IMR-90 (cell line): ENCODE data around the gene RALA. TPM values are rescaled to one million over a fixed set of nuclear protein-coding genes. Genes with fewer than 3 reads are reported as not detected.

Experiments used
- ATAC-seq: fragments of 200-7000 bp; cut with Tn5 transposase; 2 replicates; pipeline ENCODE4 v1.9.1; 2020; ENCODE audit warnings: low read depth, mild to moderate bottlenecking, moderate library complexity
- BruUV-seq: library from RNA; stranded (reverse); fragments of 400-500 nt; replicated peaks from 2 replicates; lab custom pipeline; 2021; lab: Mats Ljungman, UMichigan
- CTCF ChIA-PET: fragments of 300-600 bp; formaldehyde crosslinking; extraction: SDS; loops from one replicate; lab custom pipeline; 2021; ENCODE audit warnings: antibody characterized with exemption; lab: Yijun Ruan, JAX
- POLR2A ChIA-PET: fragments of 300-600 bp; sonication (Branson Sonifier 250); formaldehyde crosslinking; loops from one replicate; lab custom pipeline; 2022; ENCODE audit warnings: antibody characterized with exemption; ENCODE audit not compliant: unreplicated experiment; lab: Charles Lee
- DNase-seq: peaks from one replicate; pipeline ENCODE4 v3.0.0; 2013
- H2AFZ ChIP-seq: replicated peaks from 2 replicates; pipeline ENCODE3; 2013; ENCODE audit warnings: low read length, mild to moderate bottlenecking; ENCODE audit not compliant: poor library complexity
- H2AK5ac ChIP-seq: 2 replicates; pipeline ENCODE4 v1.6.1; 2013; ENCODE audit warnings: low read depth, low read length, inconsistent platforms
- H2AK9ac ChIP-seq: replicated peaks from 2 replicates; pipeline ENCODE3; 2013; ENCODE audit warnings: mild to moderate bottlenecking, low read depth, low read length, moderate library complexity; ENCODE audit not compliant: poor library complexity
- H2BK120ac ChIP-seq: 2 replicates; pipeline ENCODE4 v1.6.1; 2013; ENCODE audit warnings: low read depth, low read length, inconsistent platforms
- H2BK15ac ChIP-seq: 3 replicates; pipeline ENCODE4 v1.6.1; 2013; ENCODE audit warnings: low read depth, low read length, inconsistent platforms
- H2BK20ac ChIP-seq: 2 replicates; pipeline ENCODE4 v1.6.1; 2013; ENCODE audit warnings: low read depth, mild to moderate bottlenecking, inconsistent platforms, low read length, moderate library complexity
- H2BK5ac ChIP-seq: 2 replicates; pipeline ENCODE4 v1.6.1; 2013; ENCODE audit warnings: mild to moderate bottlenecking, low read depth, low read length, inconsistent platforms; ENCODE audit not compliant: poor library complexity, severe bottlenecking
- H3K14ac ChIP-seq: replicated peaks from 2 replicates; pipeline ENCODE4 v1.6.1; 2013; ENCODE audit warnings: low read depth, low read length, inconsistent platforms
- H3K18ac ChIP-seq: 2 replicates; pipeline ENCODE4 v1.6.1; 2013; ENCODE audit warnings: low read depth, low read length, control low read depth
- H3K23ac ChIP-seq: 2 replicates; pipeline ENCODE4 v1.6.1; 2013; ENCODE audit warnings: low read depth, low read length, inconsistent platforms
- H3K27ac ChIP-seq: 2 replicates; pipeline ENCODE4 v1.5.1; 2013; ENCODE audit warnings: mild to moderate bottlenecking, control low read depth, low read length; ENCODE audit not compliant: insufficient read depth
- H3K27me3 ChIP-seq: 2 replicates; pipeline ENCODE4 v1.6.1; 2013; ENCODE audit warnings: low read length; ENCODE audit not compliant: control insufficient read depth, insufficient read depth
- H3K36me3 ChIP-seq: 2 replicates; pipeline ENCODE4 v1.6.1; 2013; ENCODE audit warnings: low read length, mixed read lengths; ENCODE audit not compliant: control insufficient read depth, insufficient read depth
- H3K4ac ChIP-seq: 2 replicates; pipeline ENCODE4 v1.6.1; 2013; ENCODE audit warnings: low read depth, low read length, inconsistent platforms
- H3K4me1 ChIP-seq: 2 replicates; pipeline ENCODE4 v1.6.1; 2013; ENCODE audit warnings: low read length, mixed read lengths; ENCODE audit not compliant: control insufficient read depth, insufficient read depth
- H3K4me2 ChIP-seq: 2 replicates; pipeline ENCODE4 v1.6.1; 2013; ENCODE audit warnings: low read depth, mild to moderate bottlenecking, control low read depth, low read length, moderate library complexity
- H3K4me3 ChIP-seq: 2 replicates; pipeline ENCODE4 v1.5.1; 2013; ENCODE audit warnings: low read depth, mild to moderate bottlenecking, control low read depth, low read length, moderate library complexity; ENCODE audit not compliant: insufficient read depth
- H3K56ac ChIP-seq: 2 replicates; pipeline ENCODE4 v1.6.1; 2013; ENCODE audit warnings: low read length, inconsistent platforms; ENCODE audit not compliant: insufficient read depth; ENCODE audit errors: extremely low read depth
- H3K79me1 ChIP-seq, 2 experiments: 2 replicates each; pipeline ENCODE4 v1.6.1; 2013; ENCODE audit warnings: low read length in 2 of 2, inconsistent platforms in 1 of 2, low read depth in 1 of 2
- H3K9ac ChIP-seq: 2 replicates; pipeline ENCODE4 v1.6.1; 2013; ENCODE audit warnings: low read depth, low read length, control low read depth
- H3K9me1 ChIP-seq: 2 replicates; pipeline ENCODE4 v1.6.1; 2013; ENCODE audit warnings: low read length, inconsistent platforms; ENCODE audit not compliant: insufficient read depth
- H3K9me3 ChIP-seq: 2 replicates; pipeline ENCODE4 v1.6.1; 2013; ENCODE audit warnings: low read length; ENCODE audit not compliant: control insufficient read depth, insufficient read depth
- H4K20me1 ChIP-seq: 2 replicates; pipeline ENCODE4 v1.6.1; 2013; ENCODE audit warnings: low read length, inconsistent platforms; ENCODE audit not compliant: insufficient read depth
- H4K5ac ChIP-seq: 2 replicates; pipeline ENCODE4 v1.6.1; 2013; ENCODE audit warnings: mild to moderate bottlenecking, low read depth, low read length, control low read depth
- H4K8ac ChIP-seq, 2 experiments: 2 replicates each; pipeline ENCODE4 v1.6.1; 2013; ENCODE audit warnings: low read depth in 2 of 2, low read length in 2 of 2, control low read depth in 1 of 2, inconsistent platforms in 1 of 2
- H4K91ac ChIP-seq: 2 replicates; pipeline ENCODE4 v1.6.1; 2013; ENCODE audit warnings: low read depth, low read length, inconsistent platforms; ENCODE audit not compliant: insufficient read depth
- BHLHE40 ChIP-seq: fragments of 150-350 bp; IDR thresholded peaks from 2 replicates; pipeline ENCODE4 v1.6.1; 2016; ENCODE audit warnings: mild to moderate bottlenecking, low read depth, low read length
- CEBPB ChIP-seq: IDR thresholded peaks from 2 replicates; pipeline ENCODE4 v1.6.1; 2012; ENCODE audit warnings: low read depth, low read length, improper control_type of control experiment
- CHD1 ChIP-seq: IDR thresholded peaks from 2 replicates; pipeline ENCODE4 v1.6.1; 2012; ENCODE audit warnings: low read depth, low read length, improper control_type of control experiment
- FOS ChIP-seq: fragments of 150-350 bp; IDR thresholded peaks from 2 replicates; pipeline ENCODE4 v1.6.1; 2016; ENCODE audit warnings: low read depth, low read length
- MAFK ChIP-seq: IDR thresholded peaks from 2 replicates; pipeline ENCODE4 v1.6.1; 2012; ENCODE audit warnings: low read depth, low read length, improper control_type of control experiment
- MAZ ChIP-seq: IDR thresholded peaks from 2 replicates; pipeline ENCODE4 v1.6.1; 2012; ENCODE audit warnings: low read depth, mild to moderate bottlenecking, low read length, improper control_type of control experiment, moderate library complexity, borderline replicate concordance
- MXI1 ChIP-seq: IDR thresholded peaks from 2 replicates; pipeline ENCODE4 v1.6.1; 2012; ENCODE audit warnings: low read depth, mild to moderate bottlenecking, low read length, moderate library complexity, borderline replicate concordance
- NFE2L2 ChIP-seq: fragments of 150-350 bp; IDR thresholded peaks from 2 replicates; pipeline ENCODE4 v1.6.1; 2016; ENCODE audit warnings: low read depth, mild to moderate bottlenecking, low read length
- POLR2A ChIP-seq: IDR thresholded peaks from 2 replicates; pipeline ENCODE4 v1.6.1; 2012; ENCODE audit warnings: mild to moderate bottlenecking, low read depth, low read length
- RAD21 ChIP-seq: IDR thresholded peaks from 2 replicates; pipeline ENCODE4 v1.6.1; 2012; ENCODE audit warnings: low read length, improper control_type of control experiment
- RCOR1 ChIP-seq: IDR thresholded peaks from 2 replicates; pipeline ENCODE4 v1.6.1; 2012; ENCODE audit warnings: mild to moderate bottlenecking, low read length, improper control_type of control experiment; ENCODE audit not compliant: insufficient replicate concordance
- RFX5 ChIP-seq: IDR thresholded peaks from 2 replicates; pipeline ENCODE4 v1.8.0; 2012; ENCODE audit warnings: low read depth, mild to moderate bottlenecking, low read length, moderate library complexity
- SMC3 ChIP-seq: fragments of 150-350 bp; IDR thresholded peaks from 2 replicates; pipeline ENCODE4 v1.6.1; 2016; ENCODE audit warnings: low read depth, mild to moderate bottlenecking, antibody characterized with exemption, low read length, moderate library complexity
- WGBS, 2 experiments: methylation state at CpG; one replicate each; pipeline versions ENCODE4 v1.1.5 to v1.1.7; 2013; ENCODE audit warnings: missing lambda C conversion rate in 2 of 2; ENCODE audit not compliant: insufficient read length in 1 of 2; ENCODE audit errors: extremely low coverage in 2 of 2; 5-methylcytosine and 5-hydroxymethylcytosine counted together
- dilution Hi-C: fragments of 300-500 bp; cut with HindIII; formaldehyde crosslinking; loops from one replicate; pipeline ENCODE4 v1.14.3; 2018; ENCODE audit warnings: low sequenced_read_pairs; ENCODE audit not compliant: unreplicated experiment
- in situ Hi-C: fragments of 300-500 bp; cut with MboI; formaldehyde crosslinking; loops from 3 replicates; pipeline ENCODE4 v1.14.3; 2019; ENCODE audit warnings: low sequenced_read_pairs, inconsistent platforms, mixed read lengths
- intact Hi-C: fragments of 100-400 bp; cut with micrococcal nuclease; formaldehyde crosslinking; loops from 2 replicates; pipeline ENCODE4 v1.10.0; 2022
- polyA plus RNA-seq, 3 experiments: library from polyadenylated mRNA; depleted of rRNA; stranded (reverse); fragments of >200 nt; gene quantifications; 2 replicates each; pipeline ENCODE4 v1.2.3, GENCODE V29; 2012; ENCODE audit warnings: low replicate concordance in 1 of 3
- total RNA-seq: library from RNA; depleted of rRNA; stranded (reverse); fragments of >200 nt; gene quantifications from 2 replicates; pipeline ENCODE4 v1.2.3, GENCODE V29; 2012
- TF ChIP-seq, protein P1 (sequence below): fragments of 150-350 bp; IDR thresholded peaks from 2 replicates; pipeline ENCODE4 v1.6.1; 2017; ENCODE audit warnings: mild to moderate bottlenecking, antibody characterized with exemption, low read length, low read depth
- TF ChIP-seq, protein P2 (sequence below): fragments of 150-350 bp; IDR thresholded peaks from 2 replicates; pipeline ENCODE4 v1.6.1; 2016; ENCODE audit warnings: low read depth, mild to moderate bottlenecking, low read length, moderate library complexity, borderline replicate concordance
- TF ChIP-seq, protein P3 (sequence below): conservative IDR thresholded peaks from 2 replicates; pipeline ENCODE4 v1.5.1; 2012; ENCODE audit warnings: mild to moderate bottlenecking, low read depth, low read length, improper control_type of control experiment

RALA gene
- total and polyA plus RNA-seq, 2 of the 4 experiments (the other 2 are of a cell fraction): 7.7 to 20.5 TPM

DNA sequence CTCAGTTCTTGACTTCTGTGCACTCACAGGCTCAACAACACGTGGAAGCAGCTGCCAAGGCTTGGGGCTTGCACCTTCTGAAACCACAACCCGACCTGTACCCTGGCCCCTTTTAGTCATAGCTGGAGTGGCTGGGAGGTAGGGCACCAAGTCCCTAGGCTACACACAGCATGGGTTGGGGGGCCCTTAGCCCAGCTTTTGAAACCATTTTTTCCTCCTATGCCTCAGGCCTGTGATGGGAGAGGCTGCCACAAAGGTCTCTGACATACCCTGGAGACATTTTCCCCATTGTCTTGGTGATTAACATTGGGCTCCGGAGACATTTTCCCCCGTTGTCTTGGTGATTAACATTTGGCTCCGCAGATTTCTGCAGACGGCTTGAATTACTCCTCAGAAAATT is 38.6 kb downstream of the RALA start:
- H3K56ac ChIP-seq: no peak overlapping the region
- no peak overlapping the region for H2BK20ac ChIP-seq
- no peak overlapping the region for H3K18ac ChIP-seq
- no peak overlapping the region for H2AFZ ChIP-seq
- H4K8ac ChIP-seq: no peak overlapping the region
- H2BK5ac ChIP-seq: no peak overlapping the region
- H3K9me3 ChIP-seq: no peaks in the 10 kb centered on the region
- TF ChIP-seq NFE2L2 (no peak), BHLHE40 (no peak), POLR2A (no peak), RCOR1 (no peak), RFX5 (no peak), CEBPB (no peak), MXI1 (no peak), CHD1 (no peak), MAFK (no peak), FOS (no peak), MAZ (no peak), RAD21 (no peak), SMC3 (no peak)
- TF ChIP-seq, protein P1, sequence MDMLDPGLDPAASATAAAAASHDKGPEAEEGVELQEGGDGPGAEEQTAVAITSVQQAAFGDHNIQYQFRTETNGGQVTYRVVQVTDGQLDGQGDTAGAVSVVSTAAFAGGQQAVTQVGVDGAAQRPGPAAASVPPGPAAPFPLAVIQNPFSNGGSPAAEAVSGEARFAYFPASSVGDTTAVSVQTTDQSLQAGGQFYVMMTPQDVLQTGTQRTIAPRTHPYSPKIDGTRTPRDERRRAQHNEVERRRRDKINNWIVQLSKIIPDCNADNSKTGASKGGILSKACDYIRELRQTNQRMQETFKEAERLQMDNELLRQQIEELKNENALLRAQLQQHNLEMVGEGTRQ: no peak
- TF ChIP-seq, protein P2, sequence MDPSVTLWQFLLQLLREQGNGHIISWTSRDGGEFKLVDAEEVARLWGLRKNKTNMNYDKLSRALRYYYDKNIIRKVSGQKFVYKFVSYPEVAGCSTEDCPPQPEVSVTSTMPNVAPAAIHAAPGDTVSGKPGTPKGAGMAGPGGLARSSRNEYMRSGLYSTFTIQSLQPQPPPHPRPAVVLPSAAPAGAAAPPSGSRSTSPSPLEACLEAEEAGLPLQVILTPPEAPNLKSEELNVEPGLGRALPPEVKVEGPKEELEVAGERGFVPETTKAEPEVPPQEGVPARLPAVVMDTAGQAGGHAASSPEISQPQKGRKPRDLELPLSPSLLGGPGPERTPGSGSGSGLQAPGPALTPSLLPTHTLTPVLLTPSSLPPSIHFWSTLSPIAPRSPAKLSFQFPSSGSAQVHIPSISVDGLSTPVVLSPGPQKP: no peak
- TF ChIP-seq, protein P3, sequence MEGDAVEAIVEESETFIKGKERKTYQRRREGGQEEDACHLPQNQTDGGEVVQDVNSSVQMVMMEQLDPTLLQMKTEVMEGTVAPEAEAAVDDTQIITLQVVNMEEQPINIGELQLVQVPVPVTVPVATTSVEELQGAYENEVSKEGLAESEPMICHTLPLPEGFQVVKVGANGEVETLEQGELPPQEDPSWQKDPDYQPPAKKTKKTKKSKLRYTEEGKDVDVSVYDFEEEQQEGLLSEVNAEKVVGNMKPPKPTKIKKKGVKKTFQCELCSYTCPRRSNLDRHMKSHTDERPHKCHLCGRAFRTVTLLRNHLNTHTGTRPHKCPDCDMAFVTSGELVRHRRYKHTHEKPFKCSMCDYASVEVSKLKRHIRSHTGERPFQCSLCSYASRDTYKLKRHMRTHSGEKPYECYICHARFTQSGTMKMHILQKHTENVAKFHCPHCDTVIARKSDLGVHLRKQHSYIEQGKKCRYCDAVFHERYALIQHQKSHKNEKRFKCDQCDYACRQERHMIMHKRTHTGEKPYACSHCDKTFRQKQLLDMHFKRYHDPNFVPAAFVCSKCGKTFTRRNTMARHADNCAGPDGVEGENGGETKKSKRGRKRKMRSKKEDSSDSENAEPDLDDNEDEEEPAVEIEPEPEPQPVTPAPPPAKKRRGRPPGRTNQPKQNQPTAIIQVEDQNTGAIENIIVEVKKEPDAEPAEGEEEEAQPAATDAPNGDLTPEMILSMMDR: no peak
- no peak overlapping the region for H2AK9ac ChIP-seq
- H4K20me1 ChIP-seq: peaks cover 42% of the 10 kb centered on the region
- no peak overlapping the region for H3K9ac ChIP-seq
- WGBS, 2 experiments: 96% methylated on average over 4 of the region's 6 CpGs; no CpG with 5 or more reads in 1 of the 2 experiments
- H3K4ac ChIP-seq: no peak overlapping the region
- H4K5ac ChIP-seq: no peak overlapping the region
- peaks cover 3% of the 10 kb centered on the region for H3K4me1 ChIP-seq
- ChIA-PET POLR2A (no interaction called here), CTCF (no interaction called here)
- in situ Hi-C loops (no loop called here), dilution Hi-C loops (no loop called here), intact Hi-C loops (no loop called here)
- ATAC-seq (no peak), DNase-seq (no peak)
- no TSS peak for BruUV-seq
- no peak overlapping the region for H3K14ac ChIP-seq
- H2BK120ac ChIP-seq: no peak overlapping the region
- no peak overlapping the region for H3K4me2 ChIP-seq
- H4K91ac ChIP-seq: no peak overlapping the region
- no peak overlapping the region for H2BK15ac ChIP-seq
- H3K79me1 ChIP-seq: peaks cover 47 to 82% of the 10 kb centered on the region in 2 experiments
- no peak overlapping the region for H3K4me3 ChIP-seq
- no peak overlapping the region for H3K27ac ChIP-seq
- peaks cover 10% of the 10 kb centered on the region for H3K9me1 ChIP-seq
- peaks cover 6% of the 10 kb centered on the region for H3K36me3 ChIP-seq
- H3K23ac ChIP-seq: no peak overlapping the region
- H2AK5ac ChIP-seq: no peak overlapping the region
- no peaks in the 10 kb centered on the region for H3K27me3 ChIP-seq
